Vagina (tissue), 2 donors: Measurements from ENCODE around the gene TMEM107.
A peak's percentile ranks its signal among the peaks of the same experiment; 100 is the strongest.

Experiments
- CTCF ChIP-seq, 3 experiments: fragments of 450-650 bp in 2 of 3; fragments of 200-600 bp in 1 of 3; sonication (generic) in 1 of 3; IDR thresholded peaks; one replicate each; pipeline ENCODE4 v1.5.1; 2017 to 2019; ENCODE audit warnings: antibody characterized with exemption in 3 of 3, mild to moderate bottlenecking in 2 of 3, moderate library complexity in 2 of 3
- POLR2AphosphoS5 ChIP-seq, 2 donors: sonication (generic); formaldehyde crosslinking; IDR thresholded peaks; one replicate each; pipeline ENCODE4 v1.9.0; 2017; ENCODE audit warnings: antibody characterized with exemption in 2 of 2, mild to moderate bottlenecking in 2 of 2, low read depth in 1 of 2; ENCODE audit not compliant: insufficient read depth in 1 of 2

- TF ChIP-seq CTCF (IDR thresholded peaks at IDR 0.05): no peak
- TF ChIP-seq POLR2AphosphoS5 (IDR thresholded peaks at IDR 0.05; ENCODE audit: insufficient read depth in 1 of 2, low read depth in 1 of 2): peak in 1 of 2 donors; percentile 8
These were observed 12.9 kb downstream of the TMEM107 start for GRCh38 chr17:8162997-8163977.
